ENCODE results near the gene SPATS2L. TPM values are rescaled to one million over a fixed set of nuclear protein-coding genes. Genes with fewer than 3 reads are reported as not detected.

SPATS2L gene
- total RNA-seq, 1 donor from 2014 or later = 36.6 TPM

DNA sequence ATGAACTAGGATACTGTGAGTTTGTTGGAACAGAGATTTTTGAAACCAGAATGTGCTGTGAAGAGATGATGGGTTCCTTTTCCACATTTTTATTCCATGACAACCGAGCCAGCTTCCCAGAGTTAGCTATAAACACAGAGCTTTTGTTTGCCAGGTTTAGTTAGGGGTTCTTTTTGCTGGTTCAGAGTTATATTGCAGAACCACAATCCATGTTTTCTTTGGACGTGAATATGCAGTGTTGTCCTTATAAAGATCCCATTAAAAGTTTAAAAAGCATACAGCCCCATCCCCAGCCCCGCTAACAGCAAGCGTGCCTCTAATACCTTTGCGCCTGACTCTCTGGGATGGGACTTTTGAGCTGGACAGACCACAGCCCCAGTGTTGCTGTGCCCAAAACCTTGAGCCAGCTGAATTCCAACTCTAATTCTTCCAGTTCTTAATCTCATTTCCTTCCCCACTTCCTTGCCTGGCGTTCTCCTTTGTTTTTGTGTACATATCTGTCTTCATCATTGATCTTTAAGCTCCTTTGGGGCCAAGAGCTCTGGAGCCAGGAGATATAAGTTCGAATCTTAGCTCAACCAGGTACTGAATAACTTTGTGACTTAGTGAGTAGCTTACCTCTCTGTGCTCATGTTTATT is 72.3 kb downstream of the SPATS2L start:
- no peaks in the 10 kb centered on the region for H3K27me3 ChIP-seq
- H3K4me1 ChIP-seq = peaks cover 0 to 50% of the 10 kb centered on the region in 2 donors
- peak overlapping the region in 1 of 2 donors; percentile 33 for H3K4me3 ChIP-seq
- TF ChIP-seq, protein P1, sequence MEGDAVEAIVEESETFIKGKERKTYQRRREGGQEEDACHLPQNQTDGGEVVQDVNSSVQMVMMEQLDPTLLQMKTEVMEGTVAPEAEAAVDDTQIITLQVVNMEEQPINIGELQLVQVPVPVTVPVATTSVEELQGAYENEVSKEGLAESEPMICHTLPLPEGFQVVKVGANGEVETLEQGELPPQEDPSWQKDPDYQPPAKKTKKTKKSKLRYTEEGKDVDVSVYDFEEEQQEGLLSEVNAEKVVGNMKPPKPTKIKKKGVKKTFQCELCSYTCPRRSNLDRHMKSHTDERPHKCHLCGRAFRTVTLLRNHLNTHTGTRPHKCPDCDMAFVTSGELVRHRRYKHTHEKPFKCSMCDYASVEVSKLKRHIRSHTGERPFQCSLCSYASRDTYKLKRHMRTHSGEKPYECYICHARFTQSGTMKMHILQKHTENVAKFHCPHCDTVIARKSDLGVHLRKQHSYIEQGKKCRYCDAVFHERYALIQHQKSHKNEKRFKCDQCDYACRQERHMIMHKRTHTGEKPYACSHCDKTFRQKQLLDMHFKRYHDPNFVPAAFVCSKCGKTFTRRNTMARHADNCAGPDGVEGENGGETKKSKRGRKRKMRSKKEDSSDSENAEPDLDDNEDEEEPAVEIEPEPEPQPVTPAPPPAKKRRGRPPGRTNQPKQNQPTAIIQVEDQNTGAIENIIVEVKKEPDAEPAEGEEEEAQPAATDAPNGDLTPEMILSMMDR (IDR thresholded peaks at IDR 0.05) = no peak
- H3K36me3 ChIP-seq = no peaks in the 10 kb centered on the region
- no peak for DNase-seq (ENCODE audit: low spot score in 2 of 2)
- intact Hi-C loops (cut with DNase I) = loop anchor here (2.0 kb wide), 1 partner anchor 72 kb away; the partner anchor contains the start of gene SPATS2L
- peak overlapping the region; percentile 73 to 81 for H3K27ac ChIP-seq
- H3K9me3 ChIP-seq = no peaks in the 10 kb centered on the region

DNA sequence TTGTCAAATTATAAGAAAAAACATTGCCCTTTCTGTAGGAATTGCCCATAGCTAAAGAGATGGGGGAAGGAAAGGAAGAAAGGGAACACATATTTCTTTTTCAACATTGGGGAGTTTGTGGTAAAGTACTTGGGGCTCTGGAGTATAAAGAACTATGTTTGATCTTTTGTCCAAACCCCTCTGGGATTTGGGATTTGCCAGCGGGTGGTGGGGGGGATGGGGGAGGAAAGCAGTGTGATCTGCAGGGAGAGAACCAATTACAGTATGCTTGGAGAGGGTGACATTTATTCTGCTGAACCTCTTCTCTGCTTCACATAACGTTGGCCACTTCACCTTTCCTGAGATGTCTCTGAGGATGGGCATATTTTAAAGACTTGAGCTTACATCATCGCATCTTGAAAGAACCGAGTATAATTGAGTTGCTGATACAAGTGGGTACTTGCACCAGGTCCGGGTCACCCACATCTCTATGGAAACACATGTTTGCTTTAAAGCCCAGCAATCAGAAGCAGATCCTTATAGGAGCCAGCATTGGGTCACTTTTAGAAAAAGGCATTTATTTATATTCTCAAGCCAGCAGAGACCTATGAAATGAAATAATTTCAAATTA is 73.1 kb downstream of the SPATS2L start:
- H3K27ac ChIP-seq = peak overlapping the region; percentile 73 to 81

DNA sequence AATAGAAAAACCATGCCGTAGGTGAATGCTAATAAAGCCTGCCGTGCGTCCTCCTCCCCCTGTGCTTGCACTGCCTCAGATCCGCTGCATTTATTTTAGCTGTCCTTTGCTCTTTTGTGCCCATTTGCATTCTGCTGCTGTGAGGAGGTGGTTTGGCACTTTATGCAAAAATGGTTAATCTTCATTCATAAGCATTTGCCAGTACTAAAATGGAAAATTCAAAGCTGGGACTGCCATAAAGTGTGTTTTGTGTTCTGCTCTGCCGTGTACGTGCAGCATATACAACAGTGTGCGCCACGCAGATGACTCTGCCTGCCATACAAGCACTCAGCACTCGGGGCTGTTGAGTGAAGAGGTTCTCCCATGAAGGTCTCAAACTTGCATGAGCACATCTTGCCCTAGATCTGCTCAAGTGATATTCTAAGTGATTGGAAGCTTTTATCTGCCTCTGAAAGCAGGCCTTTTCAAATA is 73.6 kb downstream of the SPATS2L start:
- TF ChIP-seq, protein P1 (IDR thresholded peaks at IDR 0.05) = no peak
- intact Hi-C loops (cut with DNase I) = no loop called here
- no peak overlapping the region for H3K4me3 ChIP-seq
- H3K9me3 ChIP-seq = no peaks in the 10 kb centered on the region
- no peaks in the 10 kb centered on the region for H3K36me3 ChIP-seq
- no peaks in the 10 kb centered on the region for H3K27me3 ChIP-seq
- no peak for DNase-seq (ENCODE audit: low spot score in 2 of 2)
- peaks cover 0 to 50% of the 10 kb centered on the region in 2 donors for H3K4me1 ChIP-seq
- peak overlapping the region; percentile 59 to 73 for H3K27ac ChIP-seq

More for the DNA sequence above, 73.1 kb downstream of the SPATS2L start:
- Histone ChIP-seq H3K36me3 (no peaks in the 10 kb centered on the region), H3K27me3 (no peaks in the 10 kb centered on the region), H3K4me1 (peaks cover 0 to 50% of the 10 kb centered on the region in 2 donors), H3K9me3 (no peaks in the 10 kb centered on the region), H3K4me3 (no peak overlapping the region)
- no peak for DNase-seq (ENCODE audit: low spot score in 2 of 2)
- intact Hi-C loops (cut with DNase I) = loop anchor here (2.0 kb wide), 1 partner anchor 73 kb away; the partner anchor contains the start of gene SPATS2L
- TF ChIP-seq, protein P1 (IDR thresholded peaks at IDR 0.05) = no peak

DNA sequence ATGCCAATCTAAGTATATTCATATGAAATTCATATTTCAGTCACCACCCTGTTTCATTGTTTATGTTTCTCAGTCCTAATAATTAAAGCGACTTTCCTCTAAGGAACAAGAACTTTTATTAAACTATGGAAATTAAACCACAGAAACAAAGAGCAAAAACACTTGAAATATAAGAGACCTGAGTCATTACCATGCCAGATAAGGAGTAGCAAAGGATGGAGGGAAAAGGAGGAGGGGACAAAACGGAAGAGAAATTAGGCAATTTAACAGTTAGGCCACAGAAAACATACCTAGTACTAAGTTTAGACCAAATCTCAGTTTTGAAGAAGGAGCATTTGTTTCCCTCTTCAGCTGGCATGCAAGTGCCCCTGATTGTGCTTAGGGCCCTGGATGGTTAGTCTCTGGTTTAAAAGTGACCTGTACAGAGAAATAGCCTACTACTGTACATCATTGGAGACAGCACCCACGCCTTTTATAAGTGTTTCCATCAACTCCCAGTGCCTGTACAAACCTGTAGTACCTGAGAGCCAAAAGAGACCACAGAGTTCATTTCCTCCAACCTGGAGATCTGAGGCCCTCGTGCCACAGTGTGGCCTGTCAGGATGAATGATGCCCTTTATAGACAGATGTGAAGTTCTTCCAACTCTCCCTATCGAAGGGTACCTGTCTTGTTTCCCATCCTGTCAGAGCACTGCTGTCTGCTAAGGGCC is 74.5 kb downstream of the SPATS2L start:
- Histone ChIP-seq H3K4me3 (no peak overlapping the region), H3K9me3 (no peaks in the 10 kb centered on the region), H3K4me1 (peaks cover 0 to 50% of the 10 kb centered on the region in 2 donors), H3K27ac (peak overlapping the region; percentile 59 to 73), H3K27me3 (no peaks in the 10 kb centered on the region), H3K36me3 (no peaks in the 10 kb centered on the region)
- intact Hi-C loops (cut with DNase I) = no loop called here
- TF ChIP-seq, protein P1 (IDR thresholded peaks at IDR 0.05) = no peak
- no peak for DNase-seq (ENCODE audit: low spot score in 2 of 2)

DNA sequence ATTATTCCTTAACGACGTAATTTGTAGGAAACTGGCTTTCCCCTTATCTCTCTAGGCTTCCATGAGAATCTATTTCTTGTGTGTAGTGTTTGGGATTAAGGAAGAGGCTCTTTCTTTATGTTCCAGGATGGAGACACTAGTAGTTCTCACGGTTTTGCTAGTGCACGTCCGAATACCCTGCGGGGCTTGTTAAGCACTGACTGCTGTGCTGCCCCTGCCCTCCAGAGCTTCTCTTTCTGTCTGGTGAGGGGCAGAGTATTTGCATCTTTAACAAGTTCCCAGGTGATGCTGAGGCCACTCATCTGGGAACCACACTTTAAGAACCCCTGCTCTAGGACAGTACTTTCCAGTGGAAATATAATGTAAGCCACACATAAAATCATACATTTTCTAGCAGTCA is 76.4 kb downstream of the SPATS2L start:
- Histone ChIP-seq H3K36me3 (no peaks in the 10 kb centered on the region), H3K4me3 (no peak overlapping the region), H3K9me3 (no peaks in the 10 kb centered on the region), H3K27ac (no peak overlapping the region), H3K27me3 (no peaks in the 10 kb centered on the region), H3K4me1 (peaks cover 0 to 32% of the 10 kb centered on the region in 2 donors)
- intact Hi-C loops (cut with DNase I) = no loop called here
- TF ChIP-seq, protein P1 (IDR thresholded peaks at IDR 0.05) = no peak
- no peak for DNase-seq (ENCODE audit: low spot score in 2 of 2)
